Uterus (tissue), 4 donors: ENCODE measurements around the gene MCM10. TPM values are rescaled to one million over a fixed set of nuclear protein-coding genes. Genes with fewer than 3 reads are reported as not detected.

Source experiments
- DNase-seq, 2 donors: peaks; one replicate each; pipeline ENCODE4 v3.0.0-alpha.2; 2019 to 2020
- H3K27ac ChIP-seq, 2 donors: fragments of 200-600 bp; sonication (generic); 1 replicate in 1 of 2; 2 replicates in 1 of 2; pipeline ENCODE4 v1.5.1; 2016 to 2018
- H3K27me3 ChIP-seq, 2 donors: fragments of 200-600 bp; sonication (generic); one replicate each; pipeline ENCODE4 v1.5.1; 2018 to 2019; ENCODE audit warnings: control low read depth in 1 of 2
- H3K36me3 ChIP-seq, 2 donors: fragments of 200-600 bp; sonication (generic); one replicate each; pipeline ENCODE4 v1.5.1; 2019; ENCODE audit warnings: control low read depth in 1 of 2
- H3K4me1 ChIP-seq, 2 donors: fragments of 200-600 bp; sonication (generic); one replicate each; pipeline ENCODE4 v1.5.1; 2018 to 2019; ENCODE audit warnings: control low read depth in 1 of 2
- H3K4me3 ChIP-seq, 2 donors: fragments of 200-600 bp; sonication (generic); 1 replicate in 1 of 2; 2 replicates in 1 of 2; pipeline ENCODE4 v1.5.1; 2018 to 2019; ENCODE audit warnings: mild to moderate bottlenecking in 1 of 2
- H3K9me3 ChIP-seq, 2 donors: fragments of 200-600 bp; sonication (generic); one replicate each; pipeline ENCODE4 v1.5.1; 2019; ENCODE audit warnings: control low read depth in 1 of 2
- POLR2A ChIP-seq, 2 donors: fragments of 450-650 bp; IDR thresholded peaks; one replicate each; pipeline ENCODE4 v1.6.1; 2016; ENCODE audit warnings: antibody characterized with exemption in 2 of 2, mild to moderate bottlenecking in 1 of 2, moderate library complexity in 1 of 2
- intact Hi-C: fragments of 100-400 bp; cut with DNase I; formaldehyde crosslinking; loops from one replicate; pipeline ENCODE4 v1.15.1; 2023; ENCODE audit warnings: low total_unique reads
- small RNA-seq: library from RNA; depleted of rRNA; stranded (forward); fragments of <200 nt; gene quantifications from one replicate; pipeline ENCODE3, GENCODE V24; 2016
- total RNA-seq, 4 donors: library from RNA; depleted of rRNA in 3 of 4; stranded (reverse); fragments of >200 nt in 3 of 4; gene quantifications; one replicate each; pipeline versions ENCODE4 v1.1.0 to v1.2.4, GENCODE V29; 2014 to 2023
- TF ChIP-seq, protein P1 (sequence below), 4 experiments: fragments of 200-600 bp in 2 of 4; fragments of 450-650 bp in 2 of 4; sonication (generic) in 2 of 4; IDR thresholded peaks; one replicate each; pipeline ENCODE4 v1.5.1; 2016 to 2019; ENCODE audit warnings: antibody characterized with exemption in 4 of 4, mild to moderate bottlenecking in 2 of 4, moderate library complexity in 1 of 4
- donor health status: DM: yes; HTN: yes; CAD: no.

MCM10 gene
- total RNA-seq, 4 donors from 2014 or later: 14.1 TPM; not detected in 3

DNA sequence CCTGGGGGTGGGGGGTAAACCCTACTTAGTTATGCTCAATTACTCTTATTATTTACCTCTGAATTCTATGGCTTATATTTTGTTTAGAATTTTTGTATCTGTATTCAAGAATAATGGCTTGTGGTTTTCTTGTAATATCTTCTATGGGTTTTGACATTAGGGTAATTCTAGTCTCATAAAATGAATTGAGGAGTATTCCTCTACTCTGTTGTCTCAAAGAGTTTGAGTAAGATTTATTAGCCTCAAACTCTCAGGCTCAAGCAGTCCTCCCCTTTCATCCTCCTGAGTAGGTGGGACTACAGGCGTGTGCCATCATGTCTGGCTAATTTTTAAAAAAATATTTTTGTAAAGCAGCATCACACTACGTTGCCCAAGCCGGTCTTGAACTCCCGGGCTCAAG lies 92.4 kb downstream of the MCM10 start:
- TF ChIP-seq POLR2A (IDR thresholded peaks at IDR 0.05): no peak
- TF ChIP-seq, protein P1, sequence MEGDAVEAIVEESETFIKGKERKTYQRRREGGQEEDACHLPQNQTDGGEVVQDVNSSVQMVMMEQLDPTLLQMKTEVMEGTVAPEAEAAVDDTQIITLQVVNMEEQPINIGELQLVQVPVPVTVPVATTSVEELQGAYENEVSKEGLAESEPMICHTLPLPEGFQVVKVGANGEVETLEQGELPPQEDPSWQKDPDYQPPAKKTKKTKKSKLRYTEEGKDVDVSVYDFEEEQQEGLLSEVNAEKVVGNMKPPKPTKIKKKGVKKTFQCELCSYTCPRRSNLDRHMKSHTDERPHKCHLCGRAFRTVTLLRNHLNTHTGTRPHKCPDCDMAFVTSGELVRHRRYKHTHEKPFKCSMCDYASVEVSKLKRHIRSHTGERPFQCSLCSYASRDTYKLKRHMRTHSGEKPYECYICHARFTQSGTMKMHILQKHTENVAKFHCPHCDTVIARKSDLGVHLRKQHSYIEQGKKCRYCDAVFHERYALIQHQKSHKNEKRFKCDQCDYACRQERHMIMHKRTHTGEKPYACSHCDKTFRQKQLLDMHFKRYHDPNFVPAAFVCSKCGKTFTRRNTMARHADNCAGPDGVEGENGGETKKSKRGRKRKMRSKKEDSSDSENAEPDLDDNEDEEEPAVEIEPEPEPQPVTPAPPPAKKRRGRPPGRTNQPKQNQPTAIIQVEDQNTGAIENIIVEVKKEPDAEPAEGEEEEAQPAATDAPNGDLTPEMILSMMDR (IDR thresholded peaks at IDR 0.05): no peak
- Histone ChIP-seq H3K4me3 (no peak overlapping the region), H3K36me3 (no peaks in the 10 kb centered on the region), H3K4me1 (no peaks in the 10 kb centered on the region), H3K27me3 (no peaks in the 10 kb centered on the region), H3K27ac (no peak overlapping the region), H3K9me3 (no peaks in the 10 kb centered on the region)
- no peak for DNase-seq
- intact Hi-C loops: no loop called here

DNA sequence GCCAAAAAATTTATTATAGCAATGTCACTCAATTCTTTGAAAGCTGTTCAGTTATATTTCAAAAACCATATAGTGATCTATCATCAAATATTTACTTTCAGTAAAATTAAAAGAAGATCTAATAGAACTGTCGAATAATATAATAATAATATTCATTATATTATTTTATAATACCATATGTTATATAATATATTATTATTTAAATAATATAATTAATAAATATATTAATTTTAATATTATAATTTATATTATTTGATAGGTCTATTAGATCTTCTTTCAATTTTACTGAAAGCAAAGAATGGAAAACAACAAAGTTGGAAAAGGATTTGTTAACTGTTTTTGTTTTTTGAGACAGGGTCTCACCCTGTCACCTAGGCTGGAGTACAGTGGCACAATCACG lies 95.3 kb downstream of the MCM10 start:
- Histone ChIP-seq H3K36me3 (no peaks in the 10 kb centered on the region), H3K27me3 (no peaks in the 10 kb centered on the region), H3K9me3 (no peaks in the 10 kb centered on the region), H3K4me1 (no peaks in the 10 kb centered on the region), H3K27ac (no peak overlapping the region), H3K4me3 (no peak overlapping the region)
- intact Hi-C loops: no loop called here
- TF ChIP-seq, protein P1 (IDR thresholded peaks at IDR 0.05): no peak
- no peak for TF ChIP-seq POLR2A (IDR thresholded peaks at IDR 0.05)
- DNase-seq: no peak

DNA sequence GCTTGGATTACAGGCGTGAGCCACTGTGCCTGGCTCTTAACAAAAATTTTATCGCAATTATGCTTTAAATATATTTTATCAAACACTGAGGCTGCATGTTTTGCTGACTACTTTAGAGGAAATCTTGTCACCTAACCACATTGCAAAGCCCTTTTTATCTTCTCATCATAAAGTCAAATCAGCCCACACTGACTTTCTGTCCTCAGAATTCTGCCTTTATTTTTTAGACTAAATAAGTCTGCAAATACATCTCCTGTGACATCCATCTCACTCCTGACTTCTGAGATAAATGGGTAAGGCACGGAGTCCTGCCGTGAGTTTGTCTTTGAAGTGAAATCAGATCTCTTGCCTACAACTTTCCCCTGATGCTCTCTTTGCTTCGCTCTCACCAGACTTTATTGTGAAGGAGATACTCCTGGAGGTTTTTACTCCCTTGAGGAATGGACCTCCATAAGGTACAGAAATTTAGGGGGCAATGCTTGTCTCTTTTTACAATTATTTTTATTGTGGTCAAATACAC lies 96.3 kb downstream of the MCM10 start:
- no peaks in the 10 kb centered on the region for H3K36me3 ChIP-seq
- H3K4me1 ChIP-seq: no peaks in the 10 kb centered on the region
- TF ChIP-seq, protein P1 (IDR thresholded peaks at IDR 0.05): no peak
- TF ChIP-seq POLR2A (IDR thresholded peaks at IDR 0.05): no peak
- H3K4me3 ChIP-seq: no peak overlapping the region
- no peak for DNase-seq
- H3K27me3 ChIP-seq: no peaks in the 10 kb centered on the region
- intact Hi-C loops: no loop called here
- no peaks in the 10 kb centered on the region for H3K9me3 ChIP-seq
- no peak overlapping the region for H3K27ac ChIP-seq

Small RNA genes within 50 kb of the gene (small RNA-seq; reads per million reads assigned to genes)
- gene RNU6-6P: not detected

Other genes with a start within 250 kb of the MCM10 start
- 10 to 100 TPM in 3 of 4 donors, 1 to 10 TPM in 1; 7.9 to 40.6 (median 24.9) TPM for gene CCDC3, start 159.8 kb upstream of the MCM10 start, total RNA-seq
- 10 to 100 TPM; 28.3 to 68.3 (median 38.1) TPM for gene OPTN, start 61.4 kb upstream of the MCM10 start, total RNA-seq
- gene UCMA, start 72.8 kb downstream of the MCM10 start, total RNA-seq: under 1 TPM in 1 of 4 donors, not detected in 3; 0.69 TPM
- 10 to 100 TPM; 21.8 to 94.1 (median 23.5) TPM for gene PHYH, start 138.5 kb downstream of the MCM10 start, total RNA-seq
- gene SEPHS1, start 186.7 kb downstream of the MCM10 start, total RNA-seq: 100 to 1,000 TPM in 1 of 4 donors, 10 to 100 TPM in 3; 11.2 to 106 (median 34.8) TPM